ENCODE data around the gene XRCC4. TPM values are rescaled to one million over a fixed set of nuclear protein-coding genes. Genes with fewer than 3 reads are reported as not detected.

Gene XRCC4
- total RNA-seq, 1 experiment from 2014 or later = 24.6 TPM

DNA sequence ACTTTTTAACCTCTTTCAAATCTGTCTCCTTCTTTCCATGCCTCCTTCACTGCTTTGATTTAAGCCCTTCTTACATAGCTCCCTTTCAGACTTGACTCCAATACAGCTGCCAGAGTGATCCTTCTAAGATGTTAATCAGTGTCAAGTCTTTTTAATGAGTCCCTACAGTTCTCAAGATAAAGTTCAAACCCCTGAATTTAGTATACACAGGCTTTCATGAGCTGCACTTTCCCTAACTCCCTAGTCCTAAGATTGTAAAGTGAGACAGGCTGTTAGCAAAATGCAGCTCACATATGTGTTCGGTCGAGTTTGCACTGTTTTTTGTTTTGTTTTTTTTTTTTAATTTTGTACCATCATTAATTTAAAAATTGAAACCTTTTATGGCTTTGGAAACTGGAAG, 203.8 kb downstream of the XRCC4 start:
- Histone ChIP-seq H3K4me1 (ENCODE audit: control insufficient read depth in 1 of 2, insufficient read depth in 2 of 2, low read length in 2 of 2) (peaks cover 21 to 28% of the 10 kb centered on the region in 2 experiments), H3K9me2 (ENCODE audit: insufficient read depth) (no peaks in the 10 kb centered on the region; the same call in 1 of the 2 replicates), H4K20me1 (ENCODE audit: insufficient read depth) (no peaks in the 10 kb centered on the region), H3K4me2 (ENCODE audit: low read length) (peak overlapping the region; percentile 65), H3K27ac (ENCODE audit: low read depth, low read length) (no peak overlapping the region), H3K36me3 (ENCODE audit: control insufficient read depth in 1 of 2, insufficient read depth in 2 of 2, low read length in 2 of 2) (no peaks in the 10 kb centered on the region), H3K27me3 (ENCODE audit: insufficient read depth, low read length) (no peaks in the 10 kb centered on the region), H3K9ac (ENCODE audit: low read length) (no peak overlapping the region), H3K4me3 (replicated peaks in 1 of 2; ENCODE audit: low read depth in 1 of 2, low read length in 2 of 2) (peak overlapping the region in 1 of 2 experiments; percentile 8; a peak in 1 of 4 replicates), H3K79me2 (ENCODE audit: insufficient read depth, low read length) (no peaks in the 10 kb centered on the region), H3K9me3 (ENCODE audit: control insufficient read depth in 1 of 2, insufficient read depth in 1 of 2, low read depth in 1 of 2, low read length in 2 of 2) (no peaks in the 10 kb centered on the region), H2AFZ (ENCODE audit: low read depth, low read length, poor library complexity, severe bottlenecking) (no peak overlapping the region)
- TF ChIP-seq JUND (IDR thresholded peaks at IDR 0.05) = no peak
- TF ChIP-seq ELF1 (IDR thresholded peaks at IDR 0.05; ENCODE audit: borderline replicate concordance, low read depth) = no peak
- no peak for TF ChIP-seq SIN3A (IDR thresholded peaks at IDR 0.05; ENCODE audit: low read depth)
- TF ChIP-seq FOSL1 (IDR thresholded peaks at IDR 0.05; ENCODE audit: low read depth) = no peak
- TF ChIP-seq ZBTB33 (IDR thresholded peaks at IDR 0.05; ENCODE audit: extremely low read depth, insufficient replicate concordance, low read length) = no peak
- no peak for TF ChIP-seq EZH2 (IDR thresholded peaks at IDR 0.05)
- TF ChIP-seq CBX3 (IDR thresholded peaks at IDR 0.05; ENCODE audit: low read depth) = no peak
- TF ChIP-seq YY1 (IDR thresholded peaks at IDR 0.05; ENCODE audit: extremely low read depth, insufficient replicate concordance, low read depth, low read length) = no peak
- no peak for TF ChIP-seq EZH2phosphoT487 (IDR thresholded peaks at IDR 0.05; ENCODE audit: borderline replicate concordance)
- no peak for TF ChIP-seq TCF7L2 (IDR thresholded peaks at IDR 0.05; ENCODE audit: borderline replicate concordance, extremely low read depth, insufficient read depth, insufficient read length)
- TF ChIP-seq, protein P1, sequence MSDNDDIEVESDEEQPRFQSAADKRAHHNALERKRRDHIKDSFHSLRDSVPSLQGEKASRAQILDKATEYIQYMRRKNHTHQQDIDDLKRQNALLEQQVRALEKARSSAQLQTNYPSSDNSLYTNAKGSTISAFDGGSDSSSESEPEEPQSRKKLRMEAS (IDR thresholded peaks at IDR 0.05) = no peak
- TF ChIP-seq, protein P2, sequence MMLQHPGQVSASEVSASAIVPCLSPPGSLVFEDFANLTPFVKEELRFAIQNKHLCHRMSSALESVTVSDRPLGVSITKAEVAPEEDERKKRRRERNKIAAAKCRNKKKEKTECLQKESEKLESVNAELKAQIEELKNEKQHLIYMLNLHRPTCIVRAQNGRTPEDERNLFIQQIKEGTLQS (IDR thresholded peaks at IDR 0.05) = no peak
- no peak for TF ChIP-seq POLR2AphosphoS5 (IDR thresholded peaks at IDR 0.05; ENCODE audit: low read depth, low read length)
- TF ChIP-seq REST (IDR thresholded peaks at IDR 0.05; ENCODE audit: low read depth) = no peak
- no peak for TF ChIP-seq RAD21 (IDR thresholded peaks at IDR 0.05; ENCODE audit: low read depth)
- TF ChIP-seq CEBPB (IDR thresholded peaks at IDR 0.05; ENCODE audit: low read depth) = no peak
- CTCF ChIA-PET = no interaction called here
- intact Hi-C loops (cut with micrococcal nuclease) = no loop called here
- RAD21 ChIA-PET (ENCODE audit: low non-redundant PET in 1 of 2, low total read pairs in 2 of 2, uncharacterized antibody in 2 of 2, unreplicated experiment in 2 of 2) = no interaction called here
- BruUV-seq (replicated peaks) = no TSS peak
- ATAC-seq (peak; percentile 12; the same call in 1 of the 2 replicates), DNase-seq (ENCODE audit: low read depth, low spot score) (no peak)
- POLR2A ChIA-PET = interaction anchor here (0.8 kb wide), 1 partner anchor 204 kb away, joined by 3 read pairs; the partner anchor contains the start of gene XRCC4
